HCT116 (cell line): ENCODE data around the gene PSMC2. TPM values are rescaled to one million over a fixed set of nuclear protein-coding genes. Genes with fewer than 3 reads are reported as not detected.

Experiments used
- ATAC-seq: fragments of 200-7000 bp; cut with Tn5 transposase; 2 replicates; pipeline ENCODE4 v1.9.1; 2020; ENCODE audit warnings: mild to moderate bottlenecking, moderate library complexity
- BruUV-seq: library from RNA; stranded (reverse); fragments of 400-500 nt; replicated peaks from 2 replicates; lab custom pipeline; 2021; lab: Mats Ljungman, UMichigan
- CTCF ChIA-PET: fragments of 300-600 bp; sonication (Branson Sonifier 250); formaldehyde crosslinking; loops from one replicate; lab custom pipeline; 2021; ENCODE audit warnings: antibody characterized with exemption; lab: Charles Lee
- POLR2A ChIA-PET: fragments of 300-600, 350-600 bp; sonication (Branson Sonifier 250); formaldehyde crosslinking; loops from one replicate; lab custom pipeline; 2021; ENCODE audit warnings: antibody characterized with exemption; lab: Charles Lee
- RAD21 ChIA-PET, 2 experiments: fragments of 300-600 bp; sonication (Branson Sonifier 250); formaldehyde crosslinking; loops; one replicate each; lab custom pipeline; 2023; ENCODE audit warnings: low total read pairs in 2 of 2; ENCODE audit not compliant: uncharacterized antibody in 2 of 2, unreplicated experiment in 2 of 2, low non-redundant PET in 1 of 2; lab: Charles Lee
- DNase-seq: peaks from one replicate; pipeline ENCODE4 v3.0.0-alpha.2; 2010; ENCODE audit warnings: low read depth, low spot score
- H2AFZ ChIP-seq: fragments of 200-600 bp; shearing (Covaris generic), sonication (generic); 2 replicates; pipeline ENCODE4 v1.6.1; 2017; ENCODE audit warnings: low read depth, mixed run types, mixed read lengths, antibody characterized with exemption, low read length; ENCODE audit not compliant: poor library complexity, severe bottlenecking
- H3K27ac ChIP-seq: 2 replicates; pipeline ENCODE4 v1.5.1; 2012; ENCODE audit warnings: low read depth, low read length
- H3K27me3 ChIP-seq: fragments of 200-600 bp; sonication (generic); 2 replicates; pipeline ENCODE4 v1.6.1; 2016; ENCODE audit warnings: mixed run types, low read length, mixed read lengths; ENCODE audit not compliant: insufficient read depth
- H3K36me3 ChIP-seq, 2 experiments: fragments of 200-500 bp in 1 of 2; fragments of 200-600 bp in 1 of 2; sonication (Bioruptor generic) in 1 of 2; sonication (generic) in 1 of 2; 2 replicates each; pipeline versions ENCODE4 v1.5.1 to v1.6.1; 2014 to 2016; ENCODE audit warnings: low read length in 2 of 2, inconsistent platforms in 1 of 2, mixed read lengths in 1 of 2, mixed run types in 1 of 2; ENCODE audit not compliant: insufficient read depth in 2 of 2, control insufficient read depth in 1 of 2
- H3K4me1 ChIP-seq, 2 experiments: fragments of 200-600 bp in 1 of 2; sonication (generic) in 1 of 2; 2 replicates each; pipeline versions ENCODE4 v1.5.1 to v1.6.1; 2012 to 2017; ENCODE audit warnings: low read length in 2 of 2, inconsistent platforms in 1 of 2, mild to moderate bottlenecking in 1 of 2, mixed read lengths in 1 of 2, mixed run types in 1 of 2, moderate library complexity in 1 of 2; ENCODE audit not compliant: insufficient read depth in 2 of 2, control insufficient read depth in 1 of 2
- H3K4me2 ChIP-seq: fragments of 200-600 bp; sonication (generic); 2 replicates; pipeline ENCODE4 v1.6.1; 2017; ENCODE audit warnings: mixed run types, low read length, mixed read lengths
- H3K4me3 ChIP-seq, 2 experiments: fragments of 200-600 bp in 1 of 2; sonication (generic) in 1 of 2; replicated peaks in 1 of 2; 2 replicates each; pipeline ENCODE4 v1.5.1; 2011 to 2016; ENCODE audit warnings: low read length in 2 of 2, control low read depth in 1 of 2, low read depth in 1 of 2, mild to moderate bottlenecking in 1 of 2, mixed read lengths in 1 of 2, mixed run types in 1 of 2
- H3K79me2 ChIP-seq: fragments of 200-600 bp; sonication (generic); 2 replicates; pipeline ENCODE4 v1.6.1; 2017; ENCODE audit warnings: mild to moderate bottlenecking, mixed run types, low read length, moderate library complexity, mixed read lengths; ENCODE audit not compliant: insufficient read depth
- H3K9ac ChIP-seq: fragments of 200-600 bp; sonication (generic); 2 replicates; pipeline ENCODE4 v1.6.1; 2016; ENCODE audit warnings: low read length, mixed read lengths
- H3K9me2 ChIP-seq: fragments of 200-600 bp; sonication (generic), shearing (Covaris generic); 2 replicates; pipeline ENCODE4 v1.6.1; 2017; ENCODE audit warnings: mixed run types, mild to moderate bottlenecking, moderate library complexity; ENCODE audit not compliant: insufficient read depth
- H3K9me3 ChIP-seq, 2 experiments: fragments of 200-500 bp in 1 of 2; fragments of 200-600 bp in 1 of 2; sonication (Bioruptor generic) in 1 of 2; sonication (generic) in 1 of 2; 2 replicates each; pipeline ENCODE4 v1.6.1; 2014 to 2017; ENCODE audit warnings: low read length in 2 of 2, mixed read lengths in 2 of 2, inconsistent platforms in 1 of 2, low read depth in 1 of 2, mild to moderate bottlenecking in 1 of 2, mixed run types in 1 of 2, moderate library complexity in 1 of 2; ENCODE audit not compliant: control insufficient read depth in 1 of 2, insufficient read depth in 1 of 2
- H4K20me1 ChIP-seq: fragments of 200-600 bp; sonication (generic), shearing (Covaris generic); 2 replicates; pipeline ENCODE4 v1.6.1; 2017; ENCODE audit warnings: mixed run types, mild to moderate bottlenecking, moderate library complexity; ENCODE audit not compliant: insufficient read depth
- CBX3 ChIP-seq: IDR thresholded peaks from 2 replicates; pipeline ENCODE4 v1.6.1; 2012; ENCODE audit warnings: low read depth
- CTCF ChIP-seq, 3 experiments: fragments of 200-600 bp in 1 of 3; sonication (generic) in 1 of 3; IDR thresholded peaks in 2 of 3; conservative IDR thresholded peaks in 1 of 3; 2 replicates each; pipeline ENCODE4 v1.5.1; 2012 to 2017; ENCODE audit warnings: low read depth in 2 of 3, low read length in 2 of 3, antibody characterized with exemption in 1 of 3, borderline replicate concordance in 1 of 3, control low read depth in 1 of 3, mild to moderate bottlenecking in 1 of 3, mixed read lengths in 1 of 3, mixed run types in 1 of 3, moderate library complexity in 1 of 3; ENCODE audit not compliant: insufficient read depth in 1 of 3
- EZH2phosphoT487 ChIP-seq: fragments of 200-600 bp; IDR thresholded peaks from 2 replicates; pipeline ENCODE4 v1.6.1; 2018; ENCODE audit warnings: antibody characterized with exemption, borderline replicate concordance
- FOSL1 ChIP-seq: IDR thresholded peaks from 2 replicates; pipeline ENCODE4 v1.6.1; 2012; ENCODE audit warnings: low read depth
- POLR2A ChIP-seq: IDR thresholded peaks from 2 replicates; pipeline ENCODE4 v1.7.0; 2011; ENCODE audit warnings: borderline replicate concordance; ENCODE audit not compliant: insufficient read depth, insufficient read length; ENCODE audit errors: extremely low read depth
- POLR2AphosphoS5 ChIP-seq: IDR thresholded peaks from 2 replicates; pipeline ENCODE4 v1.6.1; 2011; ENCODE audit warnings: mild to moderate bottlenecking, low read depth, low read length, moderate library complexity
- RAD21 ChIP-seq: IDR thresholded peaks from 2 replicates; pipeline ENCODE4 v1.6.1; 2012; ENCODE audit warnings: low read depth, mild to moderate bottlenecking
- ZBTB33 ChIP-seq: IDR thresholded peaks from 2 replicates; pipeline ENCODE4 v1.6.1; 2011; ENCODE audit warnings: mild to moderate bottlenecking, low read length, moderate library complexity; ENCODE audit not compliant: insufficient replicate concordance; ENCODE audit errors: extremely low read depth
- intact Hi-C: fragments of 100-400 bp; cut with micrococcal nuclease; formaldehyde crosslinking; loops from 2 replicates; pipeline ENCODE4 v1.10.0; 2022
- total RNA-seq: library from RNA; stranded (reverse); gene quantifications from one replicate; pipeline ENCODE4 v1.2.1, GENCODE V29; 2021; ENCODE audit not compliant: unreplicated experiment

PSMC2 gene
- total RNA-seq, 1 experiment from 2014 or later = 121 TPM

GRCh38 chr7:103389263-103389662 lies 41.8 kb downstream of the PSMC2 start:
- H3K36me3 ChIP-seq = no peaks in the 10 kb centered on the region

More at GRCh38 chr7:103389263-103389662, 41.8 kb downstream of the PSMC2 start:
- no peak for TF ChIP-seq POLR2AphosphoS5
- no peak for TF ChIP-seq ZBTB33
- no peak for TF ChIP-seq CTCF (IDR thresholded peaks at IDR 0.05 in 2 of 3, conservative IDR thresholded peaks at IDR 0.05 in 1 of 3; ENCODE audit: borderline replicate concordance in 1 of 3, insufficient read depth in 1 of 3, low read depth in 2 of 3, low read length in 2 of 3)
- no peak for TF ChIP-seq EZH2phosphoT487
- no peak for TF ChIP-seq POLR2A
- TF ChIP-seq FOSL1 = no peak
- no peak for TF ChIP-seq RAD21
- no peak for TF ChIP-seq CBX3
- no peak overlapping the region for H3K27ac ChIP-seq
- no peaks in the 10 kb centered on the region for H3K9me3 ChIP-seq
- no peak overlapping the region for H3K9ac ChIP-seq
- POLR2A ChIA-PET = no interaction called here
- no peak overlapping the region for H3K4me3 ChIP-seq
- ATAC-seq (no peak), DNase-seq (no peak)
- H2AFZ ChIP-seq = no peak overlapping the region
- CTCF ChIA-PET = no interaction called here
- H4K20me1 ChIP-seq = no peaks in the 10 kb centered on the region
- intact Hi-C loops = no loop called here
- H3K79me2 ChIP-seq = no peaks in the 10 kb centered on the region
- RAD21 ChIA-PET = no interaction called here
- no peaks in the 10 kb centered on the region for H3K27me3 ChIP-seq
- BruUV-seq = no TSS peak
- no peak overlapping the region for H3K4me2 ChIP-seq
- H3K9me2 ChIP-seq = no peaks in the 10 kb centered on the region
- no peaks in the 10 kb centered on the region for H3K4me1 ChIP-seq
